Right lobe of liver (tissue), 6 donors: Measurements from ENCODE around the gene CYSTM1. TPM values are rescaled to one million over a fixed set of nuclear protein-coding genes. Genes with fewer than 3 reads are reported as not detected.
"Not testable (repeated sequence)": the region's sequence is repeated elsewhere in the genome, so short reads cannot be mapped to it uniquely, and the experiment has no call there.

ENCODE experiments used
- ATAC-seq, 4 donors: fragments of 200-7000 bp; cut with Tn5 transposase; one replicate each; pipeline ENCODE4 v1.9.1; 2020; ENCODE audit warnings: mild to moderate bottlenecking in 4 of 4, moderate library complexity in 4 of 4
- DNase-seq, 3 donors: peaks; one replicate each; pipeline ENCODE4 v3.0.0-alpha.2; 2020
- H3K27ac ChIP-seq, 3 donors: fragments of 200-600 bp; one replicate each; pipeline ENCODE4 v1.8.0; 2022
- H3K27me3 ChIP-seq, 2 donors: fragments of 200-600 bp; one replicate each; pipeline ENCODE4 v1.8.0; 2022
- H3K36me3 ChIP-seq, 4 donors: fragments of 200-600 bp; sonication (generic) in 1 of 4; one replicate each; pipeline versions ENCODE4 v1.5.1 to v1.8.0; 2017 to 2022; ENCODE audit warnings: control low read depth in 1 of 4
- H3K4me1 ChIP-seq, 4 donors: fragments of 200-600 bp; sonication (generic) in 1 of 4; one replicate each; pipeline versions ENCODE4 v1.5.1 to v1.8.0; 2017 to 2022; ENCODE audit warnings: control low read depth in 1 of 4
- H3K4me3 ChIP-seq, 3 donors: fragments of 200-600 bp; one replicate each; pipeline ENCODE4 v1.8.0; 2022
- H3K9me3 ChIP-seq, 4 donors: fragments of 200-600 bp; sonication (generic) in 1 of 4; one replicate each; pipeline versions ENCODE4 v1.5.1 to v1.8.0; 2017 to 2022; ENCODE audit warnings: control low read depth in 1 of 4
- POLR2A ChIP-seq: fragments of 450-650 bp; IDR thresholded peaks from one replicate; pipeline ENCODE4 v1.6.1; 2017; ENCODE audit warnings: antibody characterized with exemption, mild to moderate bottlenecking
- WGBS: methylation state at CpG from one replicate; pipeline ENCODE4 v1.1.6; 2018; ENCODE audit warnings: low coverage, low lambda C conversion rate; ENCODE audit not compliant: insufficient coverage; ENCODE audit errors: missing lambda C conversion rate; 5-methylcytosine and 5-hydroxymethylcytosine counted together
- intact Hi-C, 2 donors: fragments of 100-400 bp; cut with DNase I; formaldehyde crosslinking; loops; one replicate each; pipeline versions ENCODE4 v1.11.2 to v1.14.1; 2022
- total RNA-seq, 6 experiments: library from RNA; depleted of rRNA in 2 of 6; stranded (reverse); fragments of >200 nt in 2 of 6; fragmentation: NEBNext Ultra II Directional in 3 of 6; extraction: Animal tissue kit (Norgen Biotek cat#: 25700) in 3 of 6; gene quantifications; one replicate each; pipeline versions ENCODE4 v1.1.0 to v1.2.4, GENCODE V29; 2016 to 2023
- TF ChIP-seq, protein P1 (sequence below), 4 donors: fragments of 200-600 bp in 3 of 4; fragments of 450-650 bp in 1 of 4; IDR thresholded peaks; one replicate each; pipeline versions ENCODE4 v1.5.1 to v1.8.0; 2016 to 2022; ENCODE audit warnings: antibody characterized with exemption in 4 of 4, mild to moderate bottlenecking in 2 of 4
- donor health status: DM: no; HTN: yes; CAD: no.
- donor health status: DM: no; HTN: no; CAD: no.
- donor health status: DM: no; HTN: no; CAD: no.
- donor health status: DM: no; HTN: yes; CAD: no.
- donor health status: DM: no; HTN: yes; CAD: no.

The CYSTM1 gene
- total RNA-seq, 6 experiments from 2014 or later: 15.5 to 78.0 (median 29.8) TPM

GRCh38 chr5:140153905-140154304 is 21.1 kb upstream of the CYSTM1 start:
- no peaks in the 10 kb centered on the region for H3K9me3 ChIP-seq
- no peak for ATAC-seq

DNA sequence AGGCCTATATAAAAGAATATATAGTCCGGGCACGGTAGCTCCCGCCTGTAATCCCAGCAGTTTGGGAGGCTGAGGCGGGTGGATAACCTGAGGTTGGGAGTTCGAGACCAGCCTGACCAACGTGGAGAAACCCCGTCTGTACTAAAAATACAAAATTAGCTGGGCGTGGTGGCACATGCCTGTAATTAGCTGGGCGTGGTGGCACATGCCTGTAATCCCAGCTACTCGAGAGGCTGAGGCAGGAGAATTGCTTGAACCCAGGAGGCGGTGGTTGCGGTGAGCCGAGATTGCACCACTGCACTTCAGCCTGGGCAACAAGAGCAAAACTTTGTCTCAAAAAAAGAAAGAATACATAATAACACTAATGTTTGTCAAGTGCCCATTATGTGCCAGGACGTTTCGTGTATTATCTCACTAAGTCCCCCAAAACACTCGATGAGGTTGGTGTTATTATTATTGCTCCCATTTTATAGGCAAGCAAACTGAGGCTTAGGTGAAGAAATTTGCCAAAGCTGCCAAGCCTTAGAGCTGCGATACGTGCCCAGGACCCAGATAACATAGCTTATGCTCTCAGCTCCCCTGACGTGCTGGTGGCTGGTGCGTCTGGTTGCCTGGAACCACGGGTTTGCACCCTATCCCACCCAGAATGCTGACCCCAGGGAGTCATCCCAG is 20.1 kb upstream of the CYSTM1 start:
- intact Hi-C loops: loop anchor here (5.0 kb wide), 1 partner anchor 78 kb away; no protein-coding TSS in a partner anchor
- H3K27me3 ChIP-seq, H3K4me3 ChIP-seq, H3K36me3 ChIP-seq, H3K27ac ChIP-seq, H3K4me1 ChIP-seq, H3K9me3 ChIP-seq, DNase-seq, ATAC-seq: not testable (repeated sequence)
- WGBS: 91% methylated on average over 8 of the region's 21 CpGs

More at GRCh38 chr5:140153905-140154304, 21.1 kb upstream of the CYSTM1 start:
- Histone ChIP-seq H3K27me3 (no peaks in the 10 kb centered on the region), H3K27ac (no peak overlapping the region), H3K4me3 (no peak overlapping the region), H3K4me1 (peaks cover 0 to 4% (median 0%) of the 10 kb centered on the region in 4 donors), H3K36me3 (no peaks in the 10 kb centered on the region)
- no peak for DNase-seq
- intact Hi-C loops: loop anchor here (5.0 kb wide), 1 partner anchor 77 kb away; no protein-coding TSS in a partner anchor
- TF ChIP-seq, protein P1, sequence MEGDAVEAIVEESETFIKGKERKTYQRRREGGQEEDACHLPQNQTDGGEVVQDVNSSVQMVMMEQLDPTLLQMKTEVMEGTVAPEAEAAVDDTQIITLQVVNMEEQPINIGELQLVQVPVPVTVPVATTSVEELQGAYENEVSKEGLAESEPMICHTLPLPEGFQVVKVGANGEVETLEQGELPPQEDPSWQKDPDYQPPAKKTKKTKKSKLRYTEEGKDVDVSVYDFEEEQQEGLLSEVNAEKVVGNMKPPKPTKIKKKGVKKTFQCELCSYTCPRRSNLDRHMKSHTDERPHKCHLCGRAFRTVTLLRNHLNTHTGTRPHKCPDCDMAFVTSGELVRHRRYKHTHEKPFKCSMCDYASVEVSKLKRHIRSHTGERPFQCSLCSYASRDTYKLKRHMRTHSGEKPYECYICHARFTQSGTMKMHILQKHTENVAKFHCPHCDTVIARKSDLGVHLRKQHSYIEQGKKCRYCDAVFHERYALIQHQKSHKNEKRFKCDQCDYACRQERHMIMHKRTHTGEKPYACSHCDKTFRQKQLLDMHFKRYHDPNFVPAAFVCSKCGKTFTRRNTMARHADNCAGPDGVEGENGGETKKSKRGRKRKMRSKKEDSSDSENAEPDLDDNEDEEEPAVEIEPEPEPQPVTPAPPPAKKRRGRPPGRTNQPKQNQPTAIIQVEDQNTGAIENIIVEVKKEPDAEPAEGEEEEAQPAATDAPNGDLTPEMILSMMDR (IDR thresholded peaks at IDR 0.05): no peak
- TF ChIP-seq POLR2A: no peak
- 87% methylated on average over 3 of the region's 8 CpGs for WGBS

GRCh38 chr5:140157032-140157781 is 17.8 kb upstream of the CYSTM1 start:
- no peaks in the 10 kb centered on the region for H3K9me3 ChIP-seq
- no peak overlapping the region for H3K27ac ChIP-seq
- H3K36me3 ChIP-seq: no peaks in the 10 kb centered on the region
- 6% methylated on average over 18 of the region's 30 CpGs for WGBS
- H3K27me3 ChIP-seq: no peaks in the 10 kb centered on the region
- H3K4me3 ChIP-seq: peak overlapping the region; percentile 2 to 42 (median 19)
- DNase-seq (peak; percentile 86 to 90 (median 89)), ATAC-seq (peak; percentile 98 to 99 (median 98))
- peaks cover 0 to 4% (median 0%) of the 10 kb centered on the region in 4 donors for H3K4me1 ChIP-seq
- TF ChIP-seq POLR2A: no peak
- TF ChIP-seq, protein P1 (IDR thresholded peaks at IDR 0.05): peak; percentile 89 to 92 (median 90)
- intact Hi-C loops: no loop called here

DNA sequence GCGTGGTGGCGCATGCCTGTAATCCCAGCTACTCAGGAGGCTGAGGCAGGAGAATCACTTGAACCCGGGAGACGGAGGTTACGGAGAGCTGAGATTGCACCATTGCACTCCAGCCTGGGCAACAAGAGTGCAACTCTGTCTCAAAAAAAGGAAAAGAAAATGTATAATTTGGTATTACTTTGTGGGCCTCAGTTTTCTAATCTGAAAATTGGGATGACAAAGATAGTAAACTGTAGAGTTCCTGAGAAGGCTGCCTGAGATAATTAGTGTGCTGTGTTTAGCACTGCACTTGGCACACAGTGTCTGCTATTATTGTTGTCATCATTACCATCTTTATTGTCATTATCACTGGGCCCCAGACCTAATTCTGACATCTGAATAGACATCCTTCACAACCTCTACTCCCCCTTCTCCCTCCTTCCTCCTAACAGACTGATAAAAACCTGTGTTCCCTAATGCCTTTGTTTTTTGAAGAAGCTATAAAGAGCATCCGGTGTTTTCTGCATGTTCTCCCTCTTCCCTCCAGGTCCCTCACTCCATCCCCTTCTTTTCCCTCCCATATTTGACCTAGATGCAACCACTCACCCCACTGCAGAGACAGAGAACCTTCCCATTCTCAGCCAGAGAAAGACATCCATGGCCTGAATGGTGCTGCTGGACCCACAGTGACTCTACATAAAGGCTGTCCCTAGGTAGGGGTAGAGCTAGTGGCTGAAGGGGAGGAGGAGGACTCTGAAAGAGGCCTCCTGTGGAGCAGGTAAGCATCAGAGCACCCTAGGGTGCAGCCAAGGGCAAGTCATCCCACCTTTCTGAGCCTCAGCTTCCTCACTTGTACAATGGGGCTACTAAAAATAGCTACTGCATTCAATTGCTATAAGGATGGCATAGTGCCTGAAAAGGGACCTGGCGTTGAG is 15.7 kb upstream of the CYSTM1 start:
- ATAC-seq (no peak), DNase-seq (no peak)
- no peaks in the 10 kb centered on the region for H3K36me3 ChIP-seq
- no peak overlapping the region for H3K4me3 ChIP-seq
- no peak overlapping the region for H3K27ac ChIP-seq
- TF ChIP-seq, protein P1 (IDR thresholded peaks at IDR 0.05): no peak
- TF ChIP-seq POLR2A: no peak
- intact Hi-C loops: no loop called here
- peaks cover 0 to 4% (median 0%) of the 10 kb centered on the region in 4 donors for H3K4me1 ChIP-seq
- H3K9me3 ChIP-seq: no peaks in the 10 kb centered on the region
- no peaks in the 10 kb centered on the region for H3K27me3 ChIP-seq
- WGBS: 90% methylated on average over 6 of the region's 7 CpGs
